Measurements from ENCODE around the gene DAND5.
"Not testable (repeated sequence)": the region's sequence is repeated elsewhere in the genome, so short reads cannot be mapped to it uniquely, and the experiment has no call there.

DAND5 gene

GRCh38 chr19:12945479-12946091, 23.8 kb upstream of the DAND5 start, which contains the start of gene RAD23A:
Gene RAD23A, plus strand, starts transcription at chr19:12945862. Its CDS starts 87 bp downstream, at chr19:12945949.
- DNase-seq (ENCODE audit: low spot score) = peak; percentile 90

GRCh38 chr19:12946092-12946721, 23.2 kb upstream of the DAND5 start:
- DNase-seq (ENCODE audit: low spot score) = no peak

GRCh38 chr19:12946731-12947496, 22.5 kb upstream of the DAND5 start:
- DNase-seq (ENCODE audit: low spot score) = no peak

GRCh38 chr19:12947702-12948611, 21.4 kb upstream of the DAND5 start:
- no peak for DNase-seq (ENCODE audit: low spot score)

- no peak for DNase-seq (ENCODE audit: low spot score)
Observed at GRCh38 chr19:12948612-12949362, 20.6 kb upstream of the DAND5 start.

- DNase-seq (ENCODE audit: low spot score) = no peak
Observed at GRCh38 chr19:12949363-12950283, 19.8 kb upstream of the DAND5 start.

- DNase-seq (ENCODE audit: low spot score) = not testable (repeated sequence)
Observed at GRCh38 chr19:12952050-12952449, 17.3 kb upstream of the DAND5 start.

GRCh38 chr19:12952488-12953137, 16.8 kb upstream of the DAND5 start:
- no peak for DNase-seq (ENCODE audit: low spot score)

- DNase-seq (ENCODE audit: low spot score) = no peak
Observed at GRCh38 chr19:12953138-12953798, 16.1 kb upstream of the DAND5 start.

GRCh38 chr19:12953799-12954611, 15.4 kb upstream of the DAND5 start:
- no peak for DNase-seq (ENCODE audit: low spot score)

GRCh38 chr19:12954612-12954962, 14.8 kb upstream of the DAND5 start:
- no peak for DNase-seq (ENCODE audit: low spot score)

- not testable (repeated sequence) for DNase-seq (ENCODE audit: low spot score)
Observed at GRCh38 chr19:12955575-12955974, 13.8 kb upstream of the DAND5 start.

- no peak for DNase-seq (ENCODE audit: low spot score)
Observed at GRCh38 chr19:12955996-12956395, 13.4 kb upstream of the DAND5 start.

GRCh38 chr19:12956446-12957388, 12.7 kb upstream of the DAND5 start, which contains the start of gene GADD45GIP1:
Gene GADD45GIP1, minus strand, starts transcription at chr19:12957223. Its CDS starts 11 bp downstream, at chr19:12957212.
- DNase-seq (ENCODE audit: low spot score) = no peak

GRCh38 chr19:12957389-12957952, 11.9 kb upstream of the DAND5 start:
- DNase-seq (ENCODE audit: low spot score) = not testable (repeated sequence)

GRCh38 chr19:12959481-12959880, 9.9 kb upstream of the DAND5 start:
- no peak for DNase-seq (ENCODE audit: low spot score)

Data from pons (tissue), 1 donor.